Lung microvascular endothelial cell (primary cell): ENCODE results near the gene TJP1. TPM values are rescaled to one million over a fixed set of nuclear protein-coding genes. Genes with fewer than 3 reads are reported as not detected.
A peak's percentile ranks its signal among the peaks of the same experiment; 100 is the strongest.
"Not testable (repeated sequence)": the region's sequence is repeated elsewhere in the genome, so short reads cannot be mapped to it uniquely, and the experiment has no call there.

Experiments used
- DNase-seq, 2 donors: peaks; one replicate each; pipeline versions ENCODE4 v3.0.0 to v3.0.0-alpha.2; 2010; ENCODE audit warnings: low read depth in 2 of 2
- total RNA-seq: library from RNA; depleted of rRNA; stranded (reverse); fragments of >200 nt; gene quantifications from 2 replicates; pipeline ENCODE4 v1.2.1, GENCODE V29; 2014

TJP1 gene
- total RNA-seq, 1 donor from 2014 or later: 68.1 TPM

DNA sequence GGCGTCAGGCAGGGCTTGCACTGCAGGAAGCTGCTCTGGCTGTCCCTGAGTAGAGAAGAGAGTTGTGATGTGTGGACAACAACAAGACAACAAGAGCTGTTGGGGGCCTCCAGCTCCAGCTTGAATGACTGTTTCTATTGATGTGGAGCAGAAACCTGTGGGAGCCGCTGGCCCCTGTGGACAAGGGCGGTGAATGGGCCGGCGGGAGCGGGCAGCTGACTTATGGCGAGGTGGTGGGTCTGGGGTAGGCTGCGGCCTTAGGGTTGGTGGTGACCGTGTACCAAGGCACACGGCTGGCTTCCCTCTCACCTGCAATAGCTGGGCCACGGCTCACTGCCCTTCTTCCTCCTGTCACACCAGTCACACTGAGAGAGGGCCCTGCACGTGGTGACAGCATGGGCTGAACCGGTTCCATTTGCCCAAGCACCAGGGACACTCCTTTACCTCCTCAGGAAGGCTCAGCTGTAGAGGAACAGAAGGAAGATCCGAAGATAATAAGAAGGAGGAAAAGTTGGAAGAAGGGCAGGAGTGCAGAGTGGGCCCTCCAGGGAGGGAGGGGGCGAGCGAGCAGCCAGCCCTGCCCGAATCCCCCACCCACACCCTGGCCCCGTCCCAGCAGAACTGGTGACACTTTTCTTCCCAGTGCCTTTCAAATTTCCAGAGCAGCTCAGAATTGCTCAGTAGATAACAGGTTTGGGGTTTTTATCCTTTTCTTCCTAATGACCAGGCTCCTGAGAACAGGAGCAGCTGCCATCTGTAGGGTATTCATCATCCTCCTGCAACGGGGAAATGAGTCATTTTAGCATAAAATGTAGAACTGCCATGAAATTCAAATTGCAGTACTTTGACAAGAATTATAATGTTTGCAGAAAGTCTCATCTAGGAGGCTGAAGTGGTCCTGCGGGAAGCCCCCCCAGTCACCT is 136.9 kb downstream of the TJP1 start:
- DNase-seq: peak in 1 of 2 donors; percentile 81

DNA sequence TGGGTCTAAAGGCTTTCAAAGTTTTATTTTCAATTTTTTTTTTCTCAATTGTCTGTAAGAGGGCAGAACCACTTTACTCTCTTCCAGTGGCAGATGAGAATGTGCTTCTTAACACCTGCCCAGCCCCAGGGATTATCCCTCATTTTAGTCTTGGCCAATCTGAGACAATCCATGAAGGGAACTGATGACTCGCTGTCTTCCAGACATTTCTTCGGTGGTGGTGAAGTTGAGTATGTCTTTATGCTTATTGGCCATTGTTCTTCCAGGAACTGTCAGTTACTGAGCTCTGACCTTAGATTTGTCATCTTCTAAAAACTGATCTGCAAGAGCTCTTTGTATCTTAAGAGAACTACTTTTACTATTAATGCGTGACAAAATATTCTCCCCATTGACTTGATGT is 139.5 kb downstream of the TJP1 start:
- peak in 1 of 2 donors; percentile 70 for DNase-seq

GRCh38 chr15:29682361-29682760 is 139.9 kb downstream of the TJP1 start:
- DNase-seq: no peak

- peak in 1 of 2 donors; percentile 27 for DNase-seq
Observed at GRCh38 chr15:29681946-29682345, 140.3 kb downstream of the TJP1 start.

GRCh38 chr15:29681166-29681845 is 141.0 kb downstream of the TJP1 start:
- DNase-seq: no peak

DNA sequence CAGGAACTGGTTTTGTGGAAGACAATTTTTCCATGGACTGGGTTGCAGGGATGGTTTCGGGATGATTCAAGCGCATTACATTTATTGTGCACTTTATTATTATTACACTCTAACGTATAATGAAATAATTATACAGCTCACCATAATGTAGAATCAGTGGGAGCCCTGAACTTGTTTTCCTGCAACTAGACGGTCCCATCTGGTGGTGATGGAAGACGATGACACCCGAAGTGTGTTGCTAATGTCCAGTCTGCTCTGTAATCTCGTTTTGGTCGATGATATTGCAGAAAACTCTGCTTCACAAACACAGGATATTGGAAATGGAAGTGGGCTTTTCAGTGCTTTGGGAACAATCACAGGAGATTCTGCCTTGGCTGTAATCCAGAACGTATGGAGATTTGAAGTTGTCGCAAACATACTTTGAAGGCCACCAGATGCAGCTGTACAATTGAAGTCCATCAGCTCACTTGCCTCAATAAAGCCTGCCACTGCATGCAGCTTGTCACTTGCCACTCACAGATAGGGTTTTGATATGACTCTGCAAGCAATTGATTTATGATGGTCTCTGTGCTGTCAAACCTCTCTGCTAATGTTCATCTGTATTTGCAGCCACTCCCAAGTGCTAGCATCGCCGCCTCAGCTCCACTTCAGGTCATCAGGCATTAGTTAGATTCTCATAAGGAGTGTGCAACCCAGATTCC is 141.7 kb downstream of the TJP1 start:
- peak in 1 of 2 donors; percentile 35 for DNase-seq

GRCh38 chr15:29678504-29679034 is 143.7 kb downstream of the TJP1 start:
- DNase-seq: no peak

DNA sequence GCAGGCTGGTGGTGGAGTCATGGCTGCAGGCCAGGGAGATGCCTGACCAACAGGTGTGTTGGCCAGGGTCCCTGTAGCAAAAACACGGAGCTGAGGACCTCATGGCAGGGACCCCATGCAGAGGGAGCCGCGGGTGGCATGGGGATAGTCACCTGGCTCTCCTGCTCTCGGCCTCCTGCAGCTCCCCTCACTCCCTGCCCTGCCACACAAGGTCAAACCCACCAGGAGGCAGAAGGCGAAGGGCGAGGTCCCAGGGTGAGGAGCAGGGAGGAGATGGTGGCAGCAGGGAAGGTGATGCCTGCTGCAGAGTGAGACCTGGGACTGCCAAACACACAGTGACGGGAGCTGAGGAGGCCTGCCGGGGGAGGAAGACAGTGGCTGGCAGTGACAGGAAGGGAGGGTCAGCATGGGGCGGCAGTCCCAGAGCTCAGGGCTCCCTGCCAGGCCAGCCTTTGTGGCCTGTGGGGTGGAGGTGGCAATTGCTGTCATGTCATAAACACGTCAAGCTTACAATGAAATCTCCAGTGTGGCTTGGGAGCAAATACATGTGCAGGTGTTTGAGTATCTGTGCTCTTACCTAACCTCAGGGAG is 144.3 kb downstream of the TJP1 start:
- no peak for DNase-seq

DNA sequence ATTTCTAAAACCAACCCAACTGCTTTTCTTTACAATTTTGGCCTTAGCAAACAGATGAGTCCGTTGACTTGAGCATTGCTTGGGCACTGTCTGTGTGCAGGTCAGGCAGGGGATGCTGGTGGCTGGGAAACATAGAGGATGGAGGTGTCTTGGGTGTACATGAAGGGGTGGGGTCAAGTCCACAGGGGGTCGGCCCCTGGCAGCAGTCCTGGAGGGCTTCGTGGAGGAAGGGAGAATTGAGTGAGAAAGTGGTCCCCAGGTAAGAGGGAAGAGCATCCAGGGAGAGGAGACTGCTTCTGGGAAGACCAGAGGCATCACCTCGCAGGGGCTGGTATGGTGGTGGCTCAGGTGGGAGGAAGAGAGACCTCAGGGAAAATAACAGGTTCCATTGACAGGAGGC is 144.8 kb downstream of the TJP1 start:
- no peak for DNase-seq

GRCh38 chr15:29676961-29677402 is 145.3 kb downstream of the TJP1 start:
- DNase-seq: peak in 1 of 2 donors; percentile 79

- peak in 1 of 2 donors; percentile 51 for DNase-seq
Observed at GRCh38 chr15:29676374-29676960, 145.8 kb downstream of the TJP1 start.

- no peak for DNase-seq
Observed at GRCh38 chr15:29675791-29676301, 146.4 kb downstream of the TJP1 start.

DNA sequence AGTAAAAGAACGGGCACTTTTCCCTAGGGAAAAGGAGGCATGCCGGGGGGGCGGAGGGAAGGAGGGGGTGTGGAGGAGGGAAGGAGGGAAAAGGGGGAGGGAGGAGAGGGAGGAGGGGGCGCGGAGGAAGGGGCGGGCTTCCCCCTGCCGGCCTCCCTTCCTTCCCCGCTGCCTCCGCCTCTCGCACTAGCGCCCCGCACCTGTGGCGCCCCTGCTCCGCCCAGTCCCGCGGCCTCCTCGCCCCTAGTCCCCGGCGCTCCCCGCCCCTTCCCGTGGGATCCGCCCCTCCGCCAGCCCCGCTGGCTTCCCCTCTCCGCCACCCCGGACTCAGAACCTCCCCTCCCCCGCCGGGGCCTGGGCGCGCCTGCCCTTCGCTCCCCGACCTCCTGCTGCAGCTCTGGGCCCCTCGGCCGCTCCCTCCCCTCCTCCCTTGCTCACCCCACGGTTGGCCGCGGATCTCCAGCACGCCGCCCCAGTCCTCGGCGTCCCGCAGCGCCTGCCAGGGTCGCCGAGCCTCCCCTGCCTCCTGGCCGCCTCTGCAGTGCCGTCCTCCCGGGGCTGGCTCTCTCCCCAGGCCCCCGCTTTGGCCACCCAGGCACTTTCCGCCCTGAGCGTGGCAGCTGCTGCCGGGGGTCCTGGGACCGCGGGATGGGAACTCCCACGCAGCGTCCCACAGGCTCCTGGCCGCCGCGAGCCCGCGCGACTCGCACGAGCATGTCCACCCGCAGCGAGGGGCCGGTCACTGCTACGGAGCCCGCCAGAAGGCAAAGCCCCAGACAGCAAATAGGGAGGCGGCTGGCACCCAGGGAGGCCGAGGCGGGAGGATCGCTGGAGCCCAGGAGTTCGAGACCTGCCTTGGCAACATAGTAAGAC is 147.4 kb downstream of the TJP1 start:
- DNase-seq: peak; percentile 25 to 46

- no peak for DNase-seq
Observed at GRCh38 chr15:29672923-29673809, 149.1 kb downstream of the TJP1 start.

GRCh38 chr15:29672446-29672845 is 149.8 kb downstream of the TJP1 start:
- DNase-seq: no peak

DNA sequence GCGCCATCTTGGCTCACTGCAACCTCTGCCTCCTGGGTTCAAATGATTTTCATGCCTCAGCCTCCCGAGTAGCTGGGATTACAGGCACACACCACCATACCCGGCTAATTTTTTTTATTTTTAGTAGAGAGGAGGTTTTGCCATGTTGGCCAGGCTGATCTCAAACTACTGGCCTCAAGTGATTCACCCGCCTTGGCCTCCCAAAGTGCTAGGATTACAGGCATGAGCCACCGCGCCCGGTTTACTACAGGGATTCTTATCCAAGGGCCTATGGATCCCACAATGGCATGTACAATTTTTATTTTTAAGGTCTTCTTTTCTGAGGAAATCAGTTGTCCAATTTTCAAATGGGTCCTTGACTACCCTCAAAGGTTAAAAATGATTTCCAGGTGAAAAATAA is 150.2 kb downstream of the TJP1 start:
- not testable (repeated sequence) for DNase-seq

DNA sequence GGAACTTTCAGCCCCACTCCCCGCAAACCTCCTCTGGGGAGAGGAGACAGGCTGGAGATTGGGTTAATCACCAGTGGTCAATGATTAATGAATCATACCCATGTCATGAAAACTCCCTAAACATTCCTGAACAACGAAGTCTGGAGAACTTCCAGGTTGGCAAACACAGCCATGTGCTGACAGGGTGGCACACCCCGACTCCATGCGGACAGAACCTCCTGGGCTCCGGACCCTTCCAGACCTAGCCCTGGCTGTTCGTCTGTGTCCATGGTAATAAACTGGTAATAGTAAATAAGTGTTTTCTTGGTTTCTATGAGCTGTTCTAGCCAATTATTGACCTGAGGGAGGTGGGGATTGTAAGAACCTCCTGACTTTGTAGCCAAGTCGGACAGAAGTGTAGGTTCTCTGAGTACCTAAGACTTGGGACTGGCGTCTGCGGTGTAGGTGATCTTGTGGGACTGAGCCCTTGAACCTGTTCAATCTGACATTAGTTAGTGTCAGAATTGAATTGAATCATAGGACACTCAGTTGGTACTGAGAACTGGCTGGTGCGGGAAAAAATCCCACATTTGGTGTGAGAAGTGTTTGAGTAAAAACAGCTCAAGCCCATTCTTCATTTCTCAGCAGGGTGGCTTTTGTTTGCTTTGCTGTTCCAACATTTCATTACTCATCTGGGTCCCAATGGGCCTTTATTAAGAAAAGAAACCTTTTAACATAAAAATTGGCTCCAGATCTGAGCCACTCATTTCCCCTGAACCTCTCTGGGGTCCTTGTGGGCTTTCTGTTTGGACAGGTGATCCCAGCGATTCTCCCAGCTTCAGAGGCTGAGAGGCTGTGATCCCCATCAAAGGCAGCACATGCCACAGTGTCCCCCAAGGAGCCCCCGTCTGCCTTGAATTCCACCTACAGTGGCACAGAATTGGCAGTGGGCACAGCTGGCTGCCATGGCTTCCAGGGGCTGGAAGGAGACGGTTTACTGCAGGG is 151.0 kb downstream of the TJP1 start:
- DNase-seq: peak in 1 of 2 donors; percentile 72
